CD4-positive, alpha-beta memory T cell (primary cell): ENCODE measurements around the gene RBM5. TPM values are rescaled to one million over a fixed set of nuclear protein-coding genes. Genes with fewer than 3 reads are reported as not detected.

Experiments used
- CTCF ChIA-PET: fragments of 350-600 bp; sonication (Branson Sonifier 250); formaldehyde crosslinking; loops from one replicate; lab custom pipeline; 2021; ENCODE audit warnings: inconsistent platforms; ENCODE audit not compliant: partially characterized antibody; lab: Charles Lee
- POLR2A ChIA-PET: fragments of 350-600 bp; sonication (Branson Sonifier 250); formaldehyde crosslinking; loops from one replicate; lab custom pipeline; 2021; ENCODE audit not compliant: partially characterized antibody; lab: Charles Lee
- DNase-seq, 5 donors: peaks; one replicate each; pipeline versions ENCODE4 v3.0.0 to v3.0.0-alpha.2; 2020 to 2022; ENCODE audit warnings: mixed read lengths in 1 of 5
- H3K27ac ChIP-seq: one replicate; pipeline ENCODE4 v1.7.0; 2013; ENCODE audit warnings: low read depth, low read length
- H3K27me3 ChIP-seq: 2 replicates; pipeline ENCODE4 v1.7.0; 2013; ENCODE audit warnings: mild to moderate bottlenecking, low read length, moderate library complexity; ENCODE audit not compliant: insufficient read depth
- H3K36me3 ChIP-seq: 2 replicates; pipeline ENCODE4 v1.7.0; 2013; ENCODE audit warnings: mild to moderate bottlenecking, low read length, moderate library complexity; ENCODE audit not compliant: insufficient read depth
- H3K4me1 ChIP-seq: 2 replicates; pipeline ENCODE4 v1.7.0; 2013; ENCODE audit warnings: mild to moderate bottlenecking, low read length, moderate library complexity; ENCODE audit not compliant: insufficient read depth
- H3K4me3 ChIP-seq, 2 donors: one replicate each; pipeline ENCODE4 v1.7.0; 2013; ENCODE audit warnings: low read length in 2 of 2, mild to moderate bottlenecking in 1 of 2
- H3K9me3 ChIP-seq, 2 donors: one replicate each; pipeline ENCODE4 v1.7.0; 2013; ENCODE audit warnings: low read length in 2 of 2, control low read depth in 1 of 2; ENCODE audit not compliant: control insufficient read depth in 1 of 2
- H3K27ac Mint-ChIP-seq, 7 donors: one replicate each; pipeline ENCODE4 v1.8.0; 2020 to 2021; ENCODE audit warnings: mixed read lengths in 7 of 7, mild to moderate bottlenecking in 6 of 7, inconsistent platforms in 3 of 7, moderate library complexity in 3 of 7
- H3K27me3 Mint-ChIP-seq, 2 donors: one replicate each; pipeline ENCODE4 v1.8.0; 2020 to 2021; ENCODE audit warnings: mixed read lengths in 2 of 2
- H3K36me3 Mint-ChIP-seq, 2 donors: one replicate each; pipeline ENCODE4 v1.8.0; 2020 to 2021; ENCODE audit warnings: mixed read lengths in 2 of 2, inconsistent platforms in 1 of 2, mild to moderate bottlenecking in 1 of 2
- H3K4me1 Mint-ChIP-seq, 4 donors: one replicate each; pipeline ENCODE4 v1.8.0; 2020 to 2021; ENCODE audit warnings: mixed read lengths in 4 of 4, mild to moderate bottlenecking in 1 of 4
- H3K4me3 Mint-ChIP-seq, 8 donors: one replicate each; pipeline ENCODE4 v1.8.0; 2020 to 2021; ENCODE audit warnings: mixed read lengths in 8 of 8, mild to moderate bottlenecking in 7 of 8, moderate library complexity in 6 of 8, inconsistent platforms in 3 of 8
- H3K9me3 Mint-ChIP-seq, 8 donors: one replicate each; pipeline ENCODE4 v1.8.0; 2020 to 2021; ENCODE audit warnings: mixed read lengths in 8 of 8, mild to moderate bottlenecking in 5 of 8, inconsistent platforms in 3 of 8, moderate library complexity in 1 of 8
- intact Hi-C: fragments of 100-400 bp; cut with micrococcal nuclease; formaldehyde crosslinking; loops from one replicate; pipeline ENCODE4 v1.15.1; 2023
- polyA plus RNA-seq, 2 donors: library from polyadenylated mRNA; unstranded; fragments of 300-500 nt; fragmentation: Illumina TruSeq; gene quantifications; one replicate each; pipeline ENCODE4 v1.2.3, GENCODE V29; 2021
- total RNA-seq, 2 experiments: library from RNA; stranded (reverse); gene quantifications; one replicate each; pipeline ENCODE4 v1.2.3, GENCODE V29; 2021

The RBM5 gene
- total and polyA plus RNA-seq, 4 experiments from 2014 or later = 16.7 to 385 (median 213) TPM

DNA sequence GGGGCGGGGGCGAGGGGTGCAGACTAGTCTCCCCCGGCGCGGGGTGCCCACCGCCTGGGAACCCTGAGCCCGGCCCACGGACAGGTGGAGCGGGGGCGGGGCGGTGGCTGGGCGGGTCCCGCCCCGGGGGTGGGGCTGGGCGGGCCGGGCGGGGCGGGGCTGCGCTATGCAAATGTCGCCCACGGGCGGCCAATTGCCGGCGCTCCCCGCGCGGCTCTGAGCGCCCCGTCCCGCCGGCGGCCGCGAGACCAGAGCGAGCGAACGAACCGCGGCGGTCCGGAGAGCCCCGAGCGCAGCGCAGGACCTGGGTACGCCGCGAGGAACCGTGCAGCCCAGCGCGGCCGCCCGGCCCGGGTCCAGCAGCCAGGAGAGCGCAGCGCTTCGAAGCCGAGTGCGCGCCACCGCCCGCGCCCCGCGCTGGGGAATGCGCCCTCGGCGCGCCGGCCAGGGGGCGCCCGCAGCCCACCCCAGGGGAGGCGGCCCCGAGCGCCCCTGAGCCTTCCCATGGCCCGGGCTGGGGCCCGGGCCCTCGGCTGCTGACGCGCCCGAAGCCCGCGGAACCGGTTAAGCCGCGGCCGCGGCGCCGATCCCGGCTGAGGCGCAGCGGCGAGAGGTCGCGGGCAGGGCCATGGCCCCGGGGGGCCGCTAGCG is 66.2 kb downstream of the RBM5 start, which contains the start of gene SEMA3F:
Gene SEMA3F (plus strand): TSS at position 485 of the 651 bp plus-strand sequence. CDS start 4,299 bp downstream, outside the sequence.
- no peaks in the 10 kb centered on the region for H3K9me3 ChIP-seq
- peaks cover 6 to 18% (median 10%) of the 10 kb centered on the region in 4 donors for H3K4me1 Mint-ChIP-seq
- H3K27ac Mint-ChIP-seq = peak within 1 kb of the TSS in 4 of 7 donors; percentile 60 to 73 (median 67)
- peak; percentile 64 to 72 (median 70) for DNase-seq
- intact Hi-C loops = loop anchor here (2.0 kb wide), 1 partner anchor 34 kb away; no protein-coding TSS in a partner anchor
- H3K36me3 ChIP-seq = no peaks in the 10 kb centered on the region
- H3K36me3 Mint-ChIP-seq = no peaks in the 10 kb centered on the region
- peaks cover 14% of the 10 kb centered on the region for H3K27me3 ChIP-seq
- H3K4me3 ChIP-seq = peak within 1 kb of the TSS in 1 of 2 donors; percentile 31
- H3K27ac ChIP-seq = no peak within 1 kb of the TSS
- H3K4me3 Mint-ChIP-seq = peak within 1 kb of the TSS; percentile 76 to 85 (median 83)
- H3K4me1 ChIP-seq = peaks cover 16% of the 10 kb centered on the region
- no peaks in the 10 kb centered on the region for H3K9me3 Mint-ChIP-seq
- CTCF ChIA-PET = no interaction called here
- H3K27me3 Mint-ChIP-seq = peaks cover 19 to 22% of the 10 kb centered on the region in 2 donors
- POLR2A ChIA-PET = no interaction called here

DNA sequence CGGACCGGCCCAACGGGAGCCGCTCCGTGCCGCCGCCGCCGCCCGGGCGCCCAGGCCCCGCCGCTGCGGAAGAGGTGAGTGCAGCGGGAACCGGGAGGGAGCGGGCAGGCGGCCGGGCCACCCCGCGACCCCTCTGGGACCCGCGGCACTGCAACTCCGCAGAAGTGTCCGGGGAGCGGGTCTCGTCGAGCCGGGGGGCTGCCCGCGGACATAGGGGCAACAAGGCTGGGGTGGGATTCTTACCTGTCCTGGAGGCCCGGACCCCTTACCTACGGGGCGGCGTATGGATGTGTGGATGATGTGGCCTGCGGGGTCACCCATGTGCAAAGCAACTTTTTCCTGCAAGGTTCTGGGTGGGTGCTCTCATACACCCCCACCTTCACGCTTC is 66.8 kb downstream of the RBM5 start:
- CTCF ChIA-PET = no interaction called here
- H3K27me3 Mint-ChIP-seq = peaks cover 19 to 22% of the 10 kb centered on the region in 2 donors

DNA sequence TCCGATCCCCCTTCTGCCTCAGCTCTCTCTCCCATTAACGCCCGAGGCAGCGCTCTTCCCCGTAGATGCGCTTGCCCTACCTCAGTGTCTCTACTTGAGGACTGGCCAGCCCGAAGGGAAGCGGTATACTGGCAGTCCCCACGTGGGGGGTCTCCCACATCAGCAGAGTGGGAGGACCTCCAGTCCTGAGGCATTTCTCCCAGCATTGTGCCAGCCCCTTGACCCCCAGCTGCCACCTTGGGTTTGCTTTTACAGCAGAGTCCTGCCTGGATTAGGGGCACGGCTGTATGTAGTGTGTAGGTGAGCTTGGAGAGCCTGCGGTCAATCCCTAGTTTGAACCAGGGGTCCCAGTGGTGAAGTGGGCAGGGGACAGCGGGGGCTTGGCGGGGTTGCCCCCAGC is 67.2 kb downstream of the RBM5 start:
- H3K4me3 Mint-ChIP-seq = peak overlapping the region; percentile 74 to 85 (median 80)
- peak overlapping the region in 2 of 7 donors; percentile 73 for H3K27ac Mint-ChIP-seq
- no peak overlapping the region for H3K4me3 ChIP-seq
- no peaks in the 10 kb centered on the region for H3K36me3 ChIP-seq
- H3K27me3 Mint-ChIP-seq = peaks cover 19 to 22% of the 10 kb centered on the region in 2 donors
- peaks cover 6 to 18% (median 10%) of the 10 kb centered on the region in 4 donors for H3K4me1 Mint-ChIP-seq
- intact Hi-C loops = loop anchor here (2.0 kb wide), 1 partner anchor 35 kb away; no protein-coding TSS in a partner anchor
- DNase-seq = peak in 1 of 5 donors; percentile 23
- no peaks in the 10 kb centered on the region for H3K9me3 ChIP-seq
- no peak overlapping the region for H3K27ac ChIP-seq
- peaks cover 14% of the 10 kb centered on the region for H3K27me3 ChIP-seq
- no peaks in the 10 kb centered on the region for H3K9me3 Mint-ChIP-seq
- ChIA-PET POLR2A (no interaction called here), CTCF (interaction anchor here (1.3 kb wide), 1 partner anchor 39 kb away, joined by 6 read pairs; no protein-coding TSS in a partner anchor)
- H3K36me3 Mint-ChIP-seq = no peaks in the 10 kb centered on the region
- H3K4me1 ChIP-seq = peaks cover 16% of the 10 kb centered on the region

More for the DNA sequence above, 66.8 kb downstream of the RBM5 start:
- H3K36me3 Mint-ChIP-seq = no peaks in the 10 kb centered on the region
- peaks cover 14% of the 10 kb centered on the region for H3K27me3 ChIP-seq
- H3K4me1 Mint-ChIP-seq = peaks cover 6 to 18% (median 10%) of the 10 kb centered on the region in 4 donors
- peak overlapping the region; percentile 74 to 85 (median 80) for H3K4me3 Mint-ChIP-seq
- no peak overlapping the region for H3K27ac ChIP-seq
- no peaks in the 10 kb centered on the region for H3K36me3 ChIP-seq
- peaks cover 16% of the 10 kb centered on the region for H3K4me1 ChIP-seq
- no peaks in the 10 kb centered on the region for H3K9me3 Mint-ChIP-seq
- H3K4me3 ChIP-seq = no peak overlapping the region
- DNase-seq = peak in 1 of 5 donors; percentile 25
- intact Hi-C loops = loop anchor here (2.0 kb wide), 1 partner anchor 35 kb away; no protein-coding TSS in a partner anchor
- POLR2A ChIA-PET = no interaction called here
- H3K9me3 ChIP-seq = no peaks in the 10 kb centered on the region
- H3K27ac Mint-ChIP-seq = peak overlapping the region in 1 of 7 donors; percentile 73

DNA sequence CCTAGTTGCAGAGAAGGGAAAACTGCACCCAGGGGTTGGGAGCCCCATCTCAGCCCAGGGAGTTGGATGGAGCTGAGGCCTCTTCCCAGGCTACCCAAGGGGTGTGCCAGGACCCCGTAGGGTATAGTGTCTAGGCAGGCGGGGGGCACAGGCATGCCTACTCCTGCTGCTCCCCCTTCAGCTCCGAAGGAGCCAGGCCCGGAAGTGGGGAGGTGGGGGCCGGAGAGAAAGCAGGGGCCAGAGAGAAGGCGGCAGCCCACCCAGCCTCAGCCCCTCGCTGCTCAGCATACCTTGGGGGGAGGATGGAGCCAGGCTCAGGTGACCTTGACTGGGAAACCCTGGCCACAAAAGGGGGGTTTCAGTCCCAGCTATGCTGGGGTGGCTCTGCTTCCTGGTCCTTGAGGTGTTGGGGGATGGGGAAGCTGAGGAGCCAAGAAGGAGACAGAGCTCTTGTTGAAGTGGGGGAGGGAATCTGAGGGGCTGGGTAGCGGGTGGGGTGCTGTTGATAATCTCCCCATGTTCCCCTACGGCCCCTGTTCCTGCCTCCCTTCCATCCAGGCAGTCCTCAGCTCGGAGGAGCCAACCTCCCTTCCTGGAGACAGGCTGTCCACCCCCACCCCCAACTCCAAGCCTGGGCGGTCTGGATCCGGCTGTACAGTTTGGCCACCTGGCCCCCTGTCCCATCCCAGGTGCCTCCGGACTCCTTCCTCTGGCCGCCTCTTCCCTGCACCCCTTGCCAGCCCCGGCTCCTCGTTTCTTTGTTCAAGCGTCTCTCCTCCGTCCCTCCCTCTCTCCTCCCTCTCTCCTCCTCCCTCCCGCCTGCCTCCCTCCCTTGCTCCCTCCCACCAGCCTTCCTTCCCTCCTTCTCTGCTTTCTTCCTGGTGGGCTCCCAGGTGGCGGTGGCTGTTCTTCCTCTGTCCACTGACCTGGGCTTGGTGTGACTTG is 68.1 kb downstream of the RBM5 start:
- Histone ChIP-seq H3K9me3 (no peaks in the 10 kb centered on the region), H3K4me1 (peaks cover 16% of the 10 kb centered on the region), H3K4me3 (no peak overlapping the region), H3K36me3 (no peaks in the 10 kb centered on the region), H3K27ac (no peak overlapping the region), H3K27me3 (peaks cover 14% of the 10 kb centered on the region)
- DNase-seq = peak in 1 of 5 donors; percentile 35
- Mint-ChIP-seq H3K27ac (peak overlapping the region in 1 of 7 donors; percentile 73), H3K36me3 (no peaks in the 10 kb centered on the region), H3K4me1 (peaks cover 6 to 18% (median 10%) of the 10 kb centered on the region in 4 donors), H3K27me3 (peaks cover 19 to 22% of the 10 kb centered on the region in 2 donors), H3K4me3 (peak overlapping the region in 2 of 8 donors; percentile 44 to 85), H3K9me3 (no peaks in the 10 kb centered on the region)
- intact Hi-C loops = no loop called here
- ChIA-PET POLR2A (no interaction called here), CTCF (interaction anchor here (0.7 to 1.3 kb wide), 2 partner anchors 38 to 90 kb away, joined by 3 to 6 read pairs; no protein-coding TSS in a partner anchor)

DNA sequence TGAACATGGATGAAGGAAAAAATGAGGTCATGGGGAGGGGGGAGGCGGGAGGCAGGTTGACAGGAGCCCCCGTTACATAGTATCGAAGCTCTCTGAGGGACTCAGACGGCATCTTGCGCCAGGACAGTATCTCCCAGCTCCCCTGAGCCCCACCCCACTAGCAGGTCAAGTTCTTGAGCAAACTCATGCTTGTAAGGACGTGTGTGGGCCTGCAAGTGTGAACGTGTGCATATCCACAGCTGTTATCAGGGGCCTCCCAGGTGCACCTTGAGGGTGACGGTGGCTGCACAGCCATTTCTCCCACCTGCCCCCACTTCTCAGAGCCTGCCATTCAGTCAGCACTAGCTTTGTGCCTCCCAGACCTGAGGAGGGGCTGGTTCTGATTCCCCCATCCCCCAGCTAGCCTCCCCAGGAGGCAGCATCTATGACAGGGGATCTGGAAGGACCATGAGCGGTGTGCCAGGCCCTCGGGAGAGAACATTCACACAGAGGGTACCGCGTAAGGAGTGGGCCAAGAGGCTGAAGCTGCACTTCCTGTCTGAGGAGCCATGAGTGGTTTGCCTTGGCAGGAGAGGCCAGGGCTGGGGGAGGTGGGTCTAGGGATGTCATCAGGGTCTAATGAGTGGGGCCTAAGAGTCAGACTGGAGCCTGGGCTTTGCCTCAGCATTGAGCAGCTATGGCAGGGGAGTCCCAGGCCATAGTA is 69.3 kb downstream of the RBM5 start:
- Mint-ChIP-seq H3K4me3 (peak overlapping the region in 2 of 8 donors; percentile 14 to 73), H3K27me3 (peaks cover 19 to 22% of the 10 kb centered on the region in 2 donors), H3K27ac (peak overlapping the region in 1 of 7 donors; percentile 20), H3K9me3 (no peaks in the 10 kb centered on the region), H3K4me1 (peaks cover 6 to 18% (median 10%) of the 10 kb centered on the region in 4 donors), H3K36me3 (no peaks in the 10 kb centered on the region)
- Histone ChIP-seq H3K4me1 (peaks cover 16% of the 10 kb centered on the region), H3K27me3 (peaks cover 14% of the 10 kb centered on the region), H3K27ac (no peak overlapping the region), H3K4me3 (no peak overlapping the region), H3K9me3 (no peaks in the 10 kb centered on the region), H3K36me3 (no peaks in the 10 kb centered on the region)
- ChIA-PET POLR2A (no interaction called here), CTCF (no interaction called here)
- intact Hi-C loops = no loop called here
- DNase-seq = peak in 1 of 5 donors; percentile 30

DNA sequence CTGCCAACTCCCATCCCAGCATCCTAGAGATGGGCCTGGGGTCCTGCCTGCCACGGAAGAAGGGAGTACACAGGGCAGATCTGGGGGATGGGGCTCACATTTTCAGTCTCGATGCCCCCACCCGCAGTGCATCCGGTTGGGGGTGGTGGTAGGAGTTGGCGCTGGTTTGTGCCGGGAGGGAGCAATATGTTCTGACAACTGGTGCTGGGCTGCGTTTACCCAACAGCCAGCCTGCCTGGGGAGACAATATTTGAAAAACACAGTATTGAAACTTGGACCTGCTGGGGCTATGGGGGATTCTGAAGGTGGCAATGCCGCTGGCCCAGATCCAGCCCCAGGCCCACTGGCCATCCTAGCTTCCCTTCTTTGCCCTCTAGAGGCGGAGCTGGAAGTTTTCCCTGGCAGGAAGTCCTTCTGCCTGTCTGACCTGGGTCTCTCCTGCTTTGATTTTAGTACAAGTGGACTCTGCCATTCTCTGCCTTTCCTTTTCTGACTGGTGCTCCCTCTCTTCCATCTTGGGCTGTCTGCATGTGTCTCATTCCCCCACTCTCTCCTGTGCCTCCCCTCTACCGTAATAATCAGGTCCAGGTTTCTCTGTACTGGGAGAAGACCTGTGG is 69.9 kb downstream of the RBM5 start:
- peaks cover 16% of the 10 kb centered on the region for H3K4me1 ChIP-seq
- Mint-ChIP-seq H3K4me3 (no peak overlapping the region), H3K27ac (peak overlapping the region in 2 of 7 donors; percentile 20 to 72), H3K4me1 (peaks cover 6 to 14% (median 10%) of the 10 kb centered on the region in 4 donors), H3K27me3 (peaks cover 15 to 17% of the 10 kb centered on the region in 2 donors), H3K36me3 (no peaks in the 10 kb centered on the region), H3K9me3 (no peaks in the 10 kb centered on the region)
- POLR2A ChIA-PET = no interaction called here
- H3K27me3 ChIP-seq = peaks cover 13% of the 10 kb centered on the region
- H3K27ac ChIP-seq = no peak overlapping the region
- no peaks in the 10 kb centered on the region for H3K9me3 ChIP-seq
- peak in 1 of 5 donors; percentile 5 for DNase-seq
- H3K36me3 ChIP-seq = no peaks in the 10 kb centered on the region
- H3K4me3 ChIP-seq = no peak overlapping the region
- CTCF ChIA-PET = no interaction called here
- intact Hi-C loops = no loop called here
